ENCODE measurements around the gene KIAA1671.

Gene KIAA1671

DNA sequence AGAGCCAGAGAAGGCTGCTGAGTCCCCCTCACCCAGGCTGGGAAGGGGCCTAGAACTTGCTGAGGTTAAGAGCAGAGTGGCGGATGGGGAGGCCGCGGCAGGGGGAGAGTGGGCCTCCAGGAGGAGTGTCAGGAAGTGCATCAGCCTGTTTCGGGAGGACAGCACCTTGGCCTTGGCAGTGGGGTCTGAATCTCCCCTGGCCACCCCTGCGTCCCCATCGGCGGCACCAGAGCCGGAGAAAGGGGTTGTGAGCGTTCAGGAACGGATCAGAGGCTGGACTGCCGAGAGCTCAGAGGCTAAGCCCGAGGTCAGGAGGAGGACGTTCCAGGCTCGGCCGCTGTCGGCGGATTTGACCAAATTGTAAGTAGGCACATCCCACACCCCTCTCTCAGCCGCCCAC, 76.7 kb downstream of the KIAA1671 start:
- H3K4me2 ChIP-seq: no peak overlapping the region
- no peaks in the 10 kb centered on the region for H3K36me3 ChIP-seq (ENCODE audit: insufficient read depth)
- H3K4me3 ChIP-seq (IDR thresholded peaks at IDR 0.05; ENCODE audit: insufficient read depth, low read depth, low read length): no peak overlapping the region
- TF ChIP-seq, protein P1, sequence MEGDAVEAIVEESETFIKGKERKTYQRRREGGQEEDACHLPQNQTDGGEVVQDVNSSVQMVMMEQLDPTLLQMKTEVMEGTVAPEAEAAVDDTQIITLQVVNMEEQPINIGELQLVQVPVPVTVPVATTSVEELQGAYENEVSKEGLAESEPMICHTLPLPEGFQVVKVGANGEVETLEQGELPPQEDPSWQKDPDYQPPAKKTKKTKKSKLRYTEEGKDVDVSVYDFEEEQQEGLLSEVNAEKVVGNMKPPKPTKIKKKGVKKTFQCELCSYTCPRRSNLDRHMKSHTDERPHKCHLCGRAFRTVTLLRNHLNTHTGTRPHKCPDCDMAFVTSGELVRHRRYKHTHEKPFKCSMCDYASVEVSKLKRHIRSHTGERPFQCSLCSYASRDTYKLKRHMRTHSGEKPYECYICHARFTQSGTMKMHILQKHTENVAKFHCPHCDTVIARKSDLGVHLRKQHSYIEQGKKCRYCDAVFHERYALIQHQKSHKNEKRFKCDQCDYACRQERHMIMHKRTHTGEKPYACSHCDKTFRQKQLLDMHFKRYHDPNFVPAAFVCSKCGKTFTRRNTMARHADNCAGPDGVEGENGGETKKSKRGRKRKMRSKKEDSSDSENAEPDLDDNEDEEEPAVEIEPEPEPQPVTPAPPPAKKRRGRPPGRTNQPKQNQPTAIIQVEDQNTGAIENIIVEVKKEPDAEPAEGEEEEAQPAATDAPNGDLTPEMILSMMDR (conservative IDR thresholded peaks at IDR 0.05; ENCODE audit: low read depth, low read length): no peak
- no peaks in the 10 kb centered on the region for H3K79me2 ChIP-seq (ENCODE audit: insufficient read depth, low read depth)
- H4K20me1 ChIP-seq (ENCODE audit: insufficient read depth): no peaks in the 10 kb centered on the region
- H2AFZ ChIP-seq (ENCODE audit: low read depth): no peak overlapping the region
- H3K27ac ChIP-seq: no peak overlapping the region
- H3K27me3 ChIP-seq (ENCODE audit: insufficient read depth, low read depth): no peaks in the 10 kb centered on the region
- H3K4me1 ChIP-seq (ENCODE audit: low read depth, poor library complexity, severe bottlenecking): peaks cover 20% of the 10 kb centered on the region
- H3K9ac ChIP-seq: no peak overlapping the region

DNA sequence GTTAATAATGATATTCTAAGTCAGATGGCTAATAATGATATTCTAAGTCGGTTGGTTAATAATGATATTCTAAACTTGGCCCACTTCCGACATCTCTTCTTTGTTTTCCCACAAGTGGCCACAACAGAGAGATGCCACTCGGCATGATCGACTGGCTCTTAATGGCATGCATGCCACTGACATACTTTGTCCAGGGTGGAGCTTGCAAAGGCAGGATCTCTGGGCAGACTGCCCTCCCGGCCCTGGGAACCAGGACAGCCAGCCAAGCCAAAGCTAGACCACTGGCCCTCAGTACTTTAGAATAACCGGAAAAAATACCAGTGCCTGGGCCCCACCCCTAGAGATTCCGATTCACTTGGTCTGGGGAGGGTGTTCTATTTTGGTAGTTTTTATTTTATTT, 78.1 kb downstream of the KIAA1671 start:
- Histone ChIP-seq H3K36me3 (ENCODE audit: insufficient read depth) (no peaks in the 10 kb centered on the region), H4K20me1 (ENCODE audit: insufficient read depth) (no peaks in the 10 kb centered on the region), H3K79me2 (ENCODE audit: insufficient read depth, low read depth) (no peaks in the 10 kb centered on the region), H3K27me3 (ENCODE audit: insufficient read depth, low read depth) (no peaks in the 10 kb centered on the region), H3K9ac (no peak overlapping the region), H3K4me3 (IDR thresholded peaks at IDR 0.05; ENCODE audit: insufficient read depth, low read depth, low read length) (no peak overlapping the region), H3K4me2 (no peak overlapping the region), H2AFZ (ENCODE audit: low read depth) (no peak overlapping the region), H3K27ac (no peak overlapping the region), H3K4me1 (ENCODE audit: low read depth, poor library complexity, severe bottlenecking) (peaks cover 20% of the 10 kb centered on the region)
- TF ChIP-seq, protein P1 (conservative IDR thresholded peaks at IDR 0.05; ENCODE audit: low read depth, low read length): no peak

DNA sequence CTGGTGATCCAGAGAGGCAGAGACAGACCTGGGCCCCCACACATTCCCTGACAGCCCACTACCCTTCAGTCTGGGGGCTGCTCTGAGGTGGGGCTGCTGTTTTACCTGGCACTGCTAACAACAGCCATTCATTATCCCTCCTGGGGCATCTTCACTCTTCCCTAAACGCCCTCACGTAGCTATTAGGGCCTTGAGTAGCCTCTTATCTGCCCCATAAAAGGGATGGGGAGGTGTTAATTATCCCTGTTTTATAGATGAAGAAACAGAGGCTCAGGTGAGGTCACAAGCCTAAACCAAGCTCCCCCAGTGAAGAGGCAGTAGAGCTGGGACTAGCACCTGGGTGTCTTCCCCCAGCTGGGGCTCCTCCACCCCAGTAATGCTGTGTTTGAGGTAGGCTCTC, 79.5 kb downstream of the KIAA1671 start:
- Histone ChIP-seq H3K4me3 (IDR thresholded peaks at IDR 0.05; ENCODE audit: insufficient read depth, low read depth, low read length) (no peak overlapping the region), H3K79me2 (ENCODE audit: insufficient read depth, low read depth) (no peaks in the 10 kb centered on the region), H3K4me1 (ENCODE audit: low read depth, poor library complexity, severe bottlenecking) (peaks cover 6% of the 10 kb centered on the region), H3K27ac (no peak overlapping the region), H4K20me1 (ENCODE audit: insufficient read depth) (no peaks in the 10 kb centered on the region), H3K36me3 (ENCODE audit: insufficient read depth) (no peaks in the 10 kb centered on the region), H3K27me3 (ENCODE audit: insufficient read depth, low read depth) (no peaks in the 10 kb centered on the region), H3K4me2 (no peak overlapping the region), H2AFZ (ENCODE audit: low read depth) (no peak overlapping the region), H3K9ac (no peak overlapping the region)
- TF ChIP-seq, protein P1 (conservative IDR thresholded peaks at IDR 0.05; ENCODE audit: low read depth, low read length): no peak

DNA sequence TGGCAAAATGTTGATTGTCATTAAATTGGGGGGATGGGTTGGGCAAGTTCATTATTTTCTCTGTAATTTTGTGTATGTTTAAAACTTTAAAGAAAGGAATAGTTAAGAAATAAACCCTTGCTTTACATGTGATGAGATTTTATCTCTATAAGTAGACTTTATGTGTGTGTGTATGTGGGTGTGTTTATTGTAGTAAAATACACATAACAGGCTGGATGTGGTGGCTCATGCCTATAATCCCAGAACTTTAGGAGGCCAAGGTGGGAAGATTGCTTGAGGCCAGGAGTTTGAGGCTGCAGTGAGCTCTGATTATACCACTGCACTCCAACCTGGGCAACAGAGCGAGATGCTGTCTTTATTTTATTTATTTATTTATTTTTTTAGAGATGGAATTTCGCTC, 83.2 kb downstream of the KIAA1671 start:
- no peaks in the 10 kb centered on the region for H3K36me3 ChIP-seq (ENCODE audit: insufficient read depth)
- H3K79me2 ChIP-seq (ENCODE audit: insufficient read depth, low read depth): no peaks in the 10 kb centered on the region
- H3K4me1 ChIP-seq (ENCODE audit: low read depth, poor library complexity, severe bottlenecking): no peaks in the 10 kb centered on the region
- H3K4me3 ChIP-seq (IDR thresholded peaks at IDR 0.05; ENCODE audit: insufficient read depth, low read depth, low read length): no peak overlapping the region
- H3K9ac ChIP-seq: no peak overlapping the region
- TF ChIP-seq, protein P1 (conservative IDR thresholded peaks at IDR 0.05; ENCODE audit: low read depth, low read length): no peak
- H4K20me1 ChIP-seq (ENCODE audit: insufficient read depth): no peaks in the 10 kb centered on the region
- no peak overlapping the region for H3K27ac ChIP-seq
- no peak overlapping the region for H2AFZ ChIP-seq (ENCODE audit: low read depth)
- no peak overlapping the region for H3K4me2 ChIP-seq
- no peaks in the 10 kb centered on the region for H3K27me3 ChIP-seq (ENCODE audit: insufficient read depth, low read depth)

All from KMS-11 (cell line).